HG02981 (cell line): ENCODE results near the gene GAS7.

Source experiments
- ATAC-seq: cut with Tn5 transposase; IDR thresholded peaks from one replicate; pipeline ENCODE4 v1.9.1; 2021; ENCODE audit warnings: mild to moderate bottlenecking, moderate library complexity; ENCODE audit not compliant: unreplicated experiment

Gene GAS7

DNA sequence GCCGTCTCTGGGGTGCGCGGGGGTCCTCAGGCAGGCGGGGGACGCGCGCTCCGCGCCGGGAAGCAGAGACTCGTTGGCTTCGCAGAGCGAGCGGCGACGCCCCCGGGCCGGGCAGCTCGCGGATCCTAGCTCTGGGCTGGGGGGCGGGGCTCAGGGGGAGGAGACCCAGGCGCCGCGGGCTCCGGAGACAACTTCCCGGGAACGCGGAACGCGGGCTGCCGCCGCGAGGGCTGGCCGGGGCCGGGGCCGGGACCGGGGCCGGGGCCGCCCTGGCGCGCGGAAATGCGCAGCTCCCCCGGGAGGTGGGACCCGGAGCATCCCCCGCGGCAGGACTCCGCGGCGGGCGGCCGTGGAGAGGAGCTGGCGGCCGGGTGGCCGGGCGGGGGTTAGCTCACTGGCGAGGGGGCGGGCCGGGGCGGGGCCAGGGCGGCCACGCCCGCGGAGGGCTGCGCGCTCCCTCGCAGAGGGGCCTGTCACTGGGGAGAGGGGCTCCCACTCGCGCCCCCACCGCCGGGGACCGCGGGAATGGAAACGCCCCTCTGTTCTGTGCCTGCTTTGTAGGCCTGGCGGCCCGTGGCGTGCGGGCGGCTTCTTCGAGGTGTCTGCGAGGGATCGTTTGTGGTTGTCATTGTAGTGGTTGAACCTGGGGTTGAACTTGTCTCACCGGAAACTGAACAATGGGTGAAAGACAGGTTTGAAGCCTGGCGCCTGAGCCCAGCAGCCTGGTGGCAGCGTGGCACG lies at the start of gene GAS7:
GAS7 (minus strand) TSS at position 98 of the 741 bp plus-strand sequence.
- no peak for ATAC-seq

DNA sequence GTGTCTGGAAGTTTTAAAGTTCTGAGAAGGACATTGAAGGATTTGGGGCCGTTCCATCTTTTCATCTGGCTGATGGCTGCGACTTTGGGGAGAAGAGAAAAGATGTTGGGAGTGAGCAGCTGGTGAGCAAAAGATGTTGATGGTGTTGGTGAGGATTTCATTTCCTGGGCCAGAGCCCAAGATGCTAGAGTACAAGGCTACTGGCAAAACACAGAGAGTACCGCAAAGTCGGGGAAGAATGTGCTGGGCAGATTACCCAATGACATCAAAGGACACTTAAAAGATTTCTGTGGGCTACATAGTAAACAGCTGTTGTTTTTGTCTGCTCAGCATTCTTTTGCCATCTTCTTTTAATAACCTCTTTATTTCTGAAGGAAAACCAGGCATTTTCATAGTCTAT lies 49.4 kb upstream of the GAS7 start:
- ATAC-seq: no peak

DNA sequence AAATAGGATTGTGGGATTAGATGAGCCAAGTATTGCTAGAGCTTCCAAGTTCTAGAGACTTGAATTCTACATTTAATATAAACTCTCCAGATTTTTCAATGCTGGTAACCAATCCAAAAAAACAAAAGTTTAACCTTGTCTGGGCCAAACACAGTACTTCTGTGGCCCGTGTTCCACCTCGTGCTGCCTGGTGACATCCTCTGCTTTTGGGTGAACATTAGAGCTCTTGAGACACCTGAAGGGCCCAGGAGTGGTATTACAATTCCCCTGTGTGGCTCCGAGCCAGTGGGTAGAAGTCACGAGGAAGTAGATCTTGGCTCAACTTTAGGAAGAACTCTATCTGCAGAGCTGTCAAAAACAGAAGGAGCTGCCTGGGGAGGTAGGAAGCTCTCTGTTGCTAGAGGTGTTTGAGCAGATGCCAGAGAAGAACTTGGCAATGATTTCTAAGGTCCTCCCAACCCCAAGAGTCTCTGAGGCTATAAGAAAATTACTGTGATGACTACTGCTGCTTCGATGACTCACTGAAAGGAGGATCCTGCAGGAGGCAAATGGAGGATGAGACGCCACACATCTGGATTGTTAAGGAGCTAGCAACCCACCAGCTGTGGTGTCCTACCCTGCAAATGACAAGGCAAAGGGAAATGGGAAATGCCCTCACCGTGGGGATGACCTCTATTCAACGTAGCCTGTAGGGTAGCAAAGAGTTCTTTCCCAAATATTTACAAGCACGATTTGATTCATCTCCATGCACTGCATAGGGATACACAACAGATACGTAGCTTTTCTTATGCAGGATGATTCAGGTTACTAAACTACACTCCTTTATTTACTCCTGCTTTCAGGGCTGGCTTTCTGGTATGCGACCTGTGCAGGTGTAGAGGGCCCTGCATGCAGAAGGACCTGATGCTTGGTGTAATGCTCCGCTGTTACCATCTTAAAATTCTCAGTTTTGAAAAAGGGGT lies 45.8 kb upstream of the GAS7 start:
- ATAC-seq: no peak

DNA sequence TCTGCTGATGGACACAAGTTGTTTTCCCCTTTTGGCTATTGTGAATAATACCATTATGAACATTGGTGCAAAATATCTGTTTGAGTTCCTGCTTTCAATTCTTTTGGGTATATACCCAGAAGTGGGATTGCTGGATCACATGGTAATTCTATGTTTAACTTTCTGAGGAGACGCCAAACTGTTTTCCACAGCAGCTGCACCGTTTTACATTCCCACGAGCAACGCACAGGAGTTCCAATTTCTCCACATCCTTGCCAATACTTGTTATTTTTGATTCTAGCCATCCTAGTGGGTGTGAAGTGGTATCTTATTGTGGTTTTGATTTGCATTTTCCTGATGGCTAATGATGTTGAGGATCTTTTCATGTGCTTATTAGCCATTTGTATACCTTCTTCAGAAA lies 43.4 kb upstream of the GAS7 start:
- no peak for ATAC-seq

DNA sequence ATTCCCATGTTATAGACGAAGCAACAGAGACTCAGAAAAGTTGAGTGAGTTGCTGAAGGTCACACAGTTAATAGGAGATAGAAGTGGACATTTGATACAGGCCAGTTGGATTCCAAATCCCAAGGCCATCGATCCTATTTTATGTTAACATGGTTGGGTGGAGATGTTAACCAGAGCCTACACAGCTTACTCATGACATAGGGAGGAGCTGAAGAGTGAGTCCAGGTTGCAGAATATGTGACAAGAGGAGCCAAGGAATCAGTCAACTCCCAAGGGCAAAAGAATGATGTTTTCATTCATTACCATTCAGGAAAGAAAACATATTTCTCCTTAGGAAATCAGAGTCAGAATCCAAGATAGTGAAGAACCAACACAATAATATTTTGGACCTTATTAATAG lies 40.3 kb upstream of the GAS7 start:
- ATAC-seq: no peak

DNA sequence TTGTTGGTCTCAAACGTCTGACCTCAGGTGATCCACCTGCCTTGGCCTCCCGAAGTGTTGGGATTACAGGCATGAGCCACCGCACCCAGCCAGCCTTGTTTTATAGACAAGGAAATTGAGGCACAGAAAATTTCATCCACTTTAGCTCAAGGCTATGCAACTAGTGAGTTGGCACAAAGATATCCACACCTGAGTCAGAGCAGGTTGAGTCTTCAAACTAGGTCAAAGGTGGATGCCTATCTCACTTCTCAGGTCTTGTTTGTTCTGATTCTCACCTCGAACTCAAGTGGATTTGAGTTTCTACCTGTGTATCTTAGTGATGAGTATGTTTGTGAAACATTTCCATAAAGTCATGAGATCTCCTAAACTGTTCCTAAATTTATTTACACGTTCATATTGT lies 35.6 kb upstream of the GAS7 start:
- no peak for ATAC-seq

DNA sequence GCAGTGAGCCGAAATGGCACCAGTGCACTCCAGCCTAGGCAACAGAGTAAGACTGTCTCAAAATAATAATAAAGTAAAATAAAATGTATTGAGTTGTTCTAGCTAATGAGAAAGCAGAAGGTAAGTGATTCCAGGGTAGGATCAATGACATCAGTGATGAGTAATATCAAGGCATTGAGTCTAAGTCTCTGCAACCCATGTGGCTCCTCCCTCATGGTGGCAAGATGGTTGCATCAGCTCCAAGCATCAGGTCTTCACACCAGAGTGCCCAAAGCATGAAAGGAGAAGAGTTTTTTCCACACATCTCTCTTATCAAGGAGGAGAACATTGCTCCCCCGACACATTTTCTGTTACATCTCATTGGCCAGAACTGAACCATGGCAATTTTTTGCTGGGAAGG lies 34.8 kb upstream of the GAS7 start:
- ATAC-seq: no peak

DNA sequence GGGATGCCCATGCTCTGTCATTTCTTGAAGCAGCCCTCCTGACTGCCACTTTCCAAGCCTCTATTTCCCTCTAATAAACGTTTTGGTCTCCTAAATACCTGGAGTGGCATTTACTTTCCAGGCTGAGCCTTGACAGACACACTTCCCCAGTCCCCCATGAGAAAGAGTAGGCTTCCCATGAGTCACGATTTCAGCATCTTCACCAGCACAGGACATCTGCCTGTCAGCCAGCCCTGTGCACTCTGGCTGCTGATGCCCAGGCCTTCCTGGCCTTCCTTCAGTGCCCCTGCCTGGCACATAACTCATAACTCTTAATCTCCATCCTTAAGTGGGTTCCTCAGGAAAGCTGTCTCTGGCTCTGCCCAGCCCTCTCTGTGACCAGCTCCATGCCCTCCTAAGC lies 30.8 kb upstream of the GAS7 start:
- no peak for ATAC-seq

DNA sequence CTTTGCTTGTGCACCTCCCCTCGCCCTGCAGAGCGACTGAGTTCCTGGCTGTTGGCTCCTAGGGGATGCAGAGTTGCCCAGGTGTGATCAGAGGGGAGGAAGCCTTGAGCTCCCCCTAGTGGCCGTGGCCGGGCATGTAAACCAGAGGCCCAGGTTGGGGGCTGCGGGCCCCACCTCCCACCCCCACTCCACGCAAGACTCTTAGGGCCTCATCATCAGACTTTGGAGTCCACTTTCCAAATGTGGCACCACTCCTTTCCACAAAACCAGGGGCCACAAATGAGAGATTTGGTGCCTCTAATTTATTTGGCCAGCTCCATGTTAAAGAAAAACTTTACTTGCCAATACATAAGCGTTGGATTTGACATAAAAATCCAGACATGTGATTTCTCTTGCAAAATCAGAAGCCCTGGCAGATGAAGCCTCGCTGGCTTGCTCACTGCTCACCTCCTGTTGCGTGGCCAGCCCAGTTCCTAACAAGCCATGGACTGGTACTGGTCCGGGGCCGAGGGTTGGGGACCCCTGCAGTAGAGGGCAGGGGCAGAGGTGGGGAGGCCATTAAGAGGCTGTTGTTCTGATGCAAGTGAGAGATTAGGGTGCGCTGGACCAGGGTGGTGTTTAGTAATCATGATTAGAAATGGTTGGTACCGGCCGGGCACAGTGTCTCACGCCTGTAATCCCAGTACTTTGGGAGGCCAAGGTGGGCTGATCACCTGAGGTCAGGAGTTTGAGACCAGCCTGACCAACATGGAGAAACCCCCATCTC lies 28.7 kb upstream of the GAS7 start:
- ATAC-seq: no peak

DNA sequence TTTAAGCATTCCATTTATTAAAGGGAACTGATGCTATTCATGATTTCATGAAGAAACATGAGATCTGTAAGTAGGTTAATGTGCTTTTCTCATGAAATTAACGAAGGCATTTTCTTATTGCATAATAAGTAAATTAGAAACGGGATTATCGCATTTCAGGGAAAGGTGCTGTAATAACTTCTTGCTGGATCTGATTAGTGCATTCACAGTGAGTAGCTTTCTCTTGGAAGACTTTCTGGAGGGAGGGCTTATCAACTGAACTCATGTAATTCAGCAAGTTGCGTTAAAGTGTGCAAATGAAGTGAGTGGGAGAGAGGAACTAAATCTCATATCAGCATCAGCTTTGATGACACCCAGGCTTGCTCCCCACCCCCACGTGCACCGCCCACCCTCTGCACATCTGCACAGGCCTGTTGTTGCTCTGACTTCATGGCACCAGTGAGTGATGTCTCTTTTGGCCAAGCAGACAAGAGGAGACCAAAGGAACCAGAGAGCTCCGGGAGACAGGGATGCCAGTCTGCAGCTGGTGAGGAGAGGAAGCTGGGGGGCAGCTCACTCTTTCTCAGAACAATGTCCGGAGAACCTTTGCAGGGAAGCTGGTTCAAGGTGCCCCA lies 26.3 kb upstream of the GAS7 start:
- ATAC-seq: no peak

DNA sequence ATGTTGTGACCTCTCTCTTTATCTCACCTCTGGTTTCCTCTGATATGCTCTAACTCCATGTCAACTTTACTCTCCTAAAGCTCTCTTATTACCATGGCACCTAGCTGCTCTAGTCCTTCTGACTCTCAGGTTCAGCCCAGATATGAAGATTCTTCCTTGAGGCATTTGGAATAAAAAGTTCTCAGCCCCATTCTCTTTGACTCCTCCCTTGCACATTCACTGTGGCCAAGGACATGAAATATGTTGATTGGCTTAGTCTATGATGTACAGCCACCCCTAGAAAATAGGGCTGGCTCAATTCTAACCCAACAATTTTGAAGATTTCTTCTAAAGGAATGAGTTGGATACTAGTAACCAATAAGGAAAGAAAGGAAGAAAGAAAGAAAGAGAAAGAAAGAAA lies 20.8 kb upstream of the GAS7 start:
- no peak for ATAC-seq

DNA sequence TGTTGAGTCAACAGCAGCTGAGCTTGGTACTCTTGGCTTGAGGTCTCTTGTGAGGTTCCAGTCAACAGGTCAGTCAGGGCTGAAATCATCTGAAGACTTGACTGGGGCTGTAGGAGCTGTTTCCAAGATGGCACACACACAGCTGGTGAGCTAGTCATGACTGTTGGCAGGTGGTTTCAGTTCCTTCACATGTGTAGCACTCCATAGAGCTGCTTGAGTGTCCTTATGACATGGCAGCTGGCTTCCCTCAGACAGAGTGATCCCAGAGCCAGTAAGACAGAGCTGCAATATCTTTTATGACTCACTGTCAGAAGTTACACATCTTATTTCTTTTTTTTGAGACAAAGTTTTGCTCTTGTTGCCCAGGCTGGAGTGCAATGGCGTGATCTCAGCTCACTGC lies 19.5 kb upstream of the GAS7 start:
- ATAC-seq: no peak

DNA sequence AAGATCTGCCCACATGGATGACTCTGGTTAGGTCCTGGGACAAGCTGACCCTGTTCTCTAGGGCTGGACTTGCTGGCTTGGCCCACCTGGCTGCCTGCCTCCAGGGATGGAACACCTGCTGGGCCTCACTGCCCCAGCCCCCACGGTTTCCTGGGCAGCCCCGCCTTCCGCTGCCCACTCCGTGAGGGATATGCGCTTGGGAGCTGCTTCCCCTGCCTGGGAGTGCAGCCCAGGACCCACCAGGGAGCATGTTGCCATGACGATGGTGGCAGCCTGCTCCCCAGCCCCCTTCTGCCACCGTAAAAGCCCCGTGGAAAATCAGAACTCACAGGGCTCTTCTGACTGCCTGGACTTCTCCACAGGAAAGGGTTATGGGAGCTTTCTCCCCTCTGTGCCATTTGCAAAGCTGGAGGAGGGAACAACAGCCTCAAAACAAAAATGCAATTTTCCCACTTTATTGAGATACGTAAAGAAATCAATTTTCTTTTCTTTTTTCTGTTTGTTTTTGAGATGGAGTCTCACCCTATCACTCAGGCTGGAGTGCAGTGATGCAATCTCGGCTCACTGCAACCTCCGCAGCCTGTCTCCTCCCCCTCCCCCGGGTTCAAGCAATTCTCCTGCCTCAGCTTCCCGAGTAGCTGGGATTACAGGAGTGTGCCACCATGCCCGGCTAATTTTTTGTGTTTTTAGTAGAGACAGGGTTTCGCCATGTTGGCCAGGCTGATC lies 18.0 kb upstream of the GAS7 start:
- no peak for ATAC-seq

DNA sequence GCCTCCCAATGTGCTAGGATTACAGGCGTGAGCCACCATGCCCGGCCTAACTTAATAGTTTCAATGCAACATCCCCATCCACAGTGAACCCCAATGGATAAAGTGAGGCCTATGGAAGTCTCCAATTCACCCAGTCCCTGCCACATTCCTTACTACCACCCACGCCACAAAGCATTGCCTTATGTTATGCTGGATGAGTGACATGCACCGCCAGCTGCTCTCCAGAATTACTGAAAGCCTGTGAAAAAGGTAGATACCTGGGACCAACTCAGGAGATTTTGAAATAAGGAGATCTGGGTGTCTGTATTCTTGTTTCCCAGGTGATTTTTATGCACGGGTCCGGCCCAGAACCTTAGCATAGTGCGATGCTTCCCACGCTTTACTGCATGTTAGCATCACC lies 16.9 kb upstream of the GAS7 start:
- no peak for ATAC-seq

DNA sequence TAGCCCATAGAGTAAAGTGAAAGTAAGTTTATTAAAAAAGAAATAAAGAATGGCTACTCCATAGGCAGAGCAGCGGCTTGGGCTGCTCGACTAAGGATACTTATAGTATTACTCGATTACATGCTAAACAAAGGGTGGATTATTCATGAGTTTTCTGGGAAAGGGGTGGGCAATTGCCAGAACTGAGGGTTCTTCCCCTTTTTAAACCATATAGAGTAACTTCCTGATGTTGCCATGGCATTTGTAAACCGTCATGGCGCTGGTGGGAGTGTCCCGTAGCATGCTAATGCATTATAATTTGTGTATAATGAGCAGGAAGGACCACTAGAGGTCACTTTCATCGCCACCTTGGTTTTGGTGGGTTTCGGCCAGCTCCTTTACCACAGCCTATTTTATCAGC lies 13.3 kb upstream of the GAS7 start:
- no peak for ATAC-seq

DNA sequence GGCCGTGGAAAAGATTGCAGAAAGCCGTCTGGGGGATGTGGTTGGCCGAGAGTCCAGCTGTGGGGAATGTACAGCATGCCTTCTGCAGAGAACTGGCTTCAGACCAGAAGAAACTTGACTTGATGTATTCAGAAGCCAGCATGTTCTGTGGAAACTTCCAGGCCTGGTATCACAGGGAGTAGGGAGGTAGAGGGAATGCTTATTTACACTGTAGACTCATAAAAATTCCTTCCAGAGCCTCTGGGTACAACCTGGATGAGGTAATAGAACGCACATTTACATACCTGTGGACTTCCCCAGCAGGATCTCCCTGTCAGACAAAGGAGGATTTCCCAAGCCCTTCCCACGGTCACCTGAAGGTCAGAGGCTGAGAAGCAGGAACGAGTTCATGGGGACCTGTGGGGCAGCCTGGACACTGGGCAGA lies 11.8 kb upstream of the GAS7 start:
- ATAC-seq: no peak

DNA sequence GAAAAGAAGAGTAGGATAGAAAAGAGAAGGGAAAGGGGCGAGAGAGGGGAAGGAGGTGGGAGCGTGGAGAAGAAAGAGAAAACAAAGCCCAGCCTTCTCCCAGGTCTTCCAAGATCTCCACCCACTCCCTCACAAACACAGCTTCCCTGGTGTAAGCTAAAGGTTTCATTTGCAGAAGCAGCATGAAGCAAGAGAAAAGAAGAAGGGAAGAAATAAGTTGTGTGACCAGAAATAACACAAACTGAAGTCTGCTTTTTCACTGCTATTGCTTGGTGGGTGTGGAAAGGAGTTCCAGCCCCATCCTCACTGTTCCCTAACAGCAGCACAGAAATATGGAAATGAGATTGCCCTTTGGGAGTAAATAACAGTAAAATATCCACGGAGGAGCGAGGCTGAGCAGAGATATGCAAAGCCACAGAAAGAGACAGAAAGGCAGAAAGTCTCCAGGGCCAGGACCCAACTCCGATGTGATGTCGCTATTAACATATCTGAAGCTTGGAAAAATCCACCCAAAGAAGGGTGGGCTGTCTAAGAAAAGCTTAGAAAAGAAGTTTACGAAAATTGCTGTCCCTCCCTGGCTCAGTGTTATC lies 10.3 kb upstream of the GAS7 start:
- no peak for ATAC-seq

DNA sequence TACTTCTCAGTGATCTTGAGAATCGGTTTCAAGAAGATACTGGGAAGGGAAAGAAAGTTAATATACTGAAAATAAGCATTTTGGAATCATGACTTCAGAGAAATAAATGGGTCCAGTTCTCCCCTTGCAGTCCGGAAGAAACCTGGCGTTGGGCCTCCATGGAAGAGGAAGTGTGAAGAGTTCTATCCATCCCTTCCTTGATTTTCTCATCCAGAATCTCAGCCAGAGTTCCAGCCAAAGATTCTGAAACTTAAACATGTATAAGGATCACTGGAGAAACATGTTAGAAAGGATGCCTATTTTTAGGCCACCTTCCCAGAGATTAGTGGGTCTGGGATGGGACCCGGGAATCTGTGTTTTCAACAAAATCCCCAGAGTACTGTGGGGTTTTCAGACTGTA lies 8.7 kb upstream of the GAS7 start:
- no peak for ATAC-seq

DNA sequence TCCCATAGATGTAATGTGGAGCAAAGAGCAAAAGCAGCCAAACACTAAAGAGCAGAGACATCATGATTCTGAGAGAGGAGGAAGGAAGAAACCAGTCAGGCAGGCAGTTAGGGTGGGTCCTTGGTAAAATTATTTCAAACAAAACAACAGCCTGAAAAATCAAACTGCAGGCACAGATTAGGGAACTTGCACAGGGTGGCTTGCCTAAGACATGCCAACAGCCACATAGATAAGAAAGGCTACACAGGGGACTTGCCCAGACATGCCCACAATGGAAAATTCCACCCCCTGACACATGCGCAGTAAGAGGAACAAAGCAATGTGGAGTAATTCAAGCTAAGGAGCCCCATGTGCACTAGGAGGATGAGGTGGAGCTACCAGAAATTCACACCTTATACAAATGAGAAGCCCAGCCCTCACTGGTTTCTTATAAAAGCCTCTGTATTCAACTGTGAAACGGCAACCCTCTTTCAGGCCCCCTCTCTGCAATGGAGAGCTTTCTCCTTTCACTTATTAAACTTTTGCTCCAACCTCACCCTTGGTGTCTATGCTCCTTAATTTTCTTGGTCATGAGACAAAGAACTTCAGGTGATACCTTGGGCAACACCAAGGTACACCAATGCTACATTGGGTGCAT lies 7.3 kb upstream of the GAS7 start:
- no peak for ATAC-seq

DNA sequence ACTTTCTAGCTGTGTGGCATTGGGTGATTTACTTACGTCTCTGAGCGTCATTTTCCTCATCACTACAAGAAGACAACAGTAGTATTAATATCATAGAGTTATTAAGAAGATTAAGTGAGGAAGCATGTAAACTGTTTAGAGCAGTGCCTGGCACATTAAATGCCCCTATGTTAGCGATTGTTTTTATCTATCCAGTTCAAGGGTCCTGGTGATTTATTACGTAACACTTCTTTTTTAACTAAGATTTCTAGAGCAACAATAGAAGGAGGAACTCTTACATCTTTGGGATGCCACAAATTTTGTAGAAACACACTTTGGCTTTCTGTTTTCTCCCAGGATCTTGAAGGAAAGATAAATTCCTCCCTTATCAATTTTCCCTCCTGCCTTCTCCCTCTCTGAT lies 3.3 kb upstream of the GAS7 start:
- no peak for ATAC-seq
